T-helper 1 cell treated with Interleukin-12 subunit alpha and Interleukin-12 subunit beta and Interleukin-4 antibody, amounts not matched to agents 30 μg/mL and 1 μg/mL, for 36 hours (primary cell): Measurements from ENCODE around the gene DRD3.

Experiments
- H3K27ac Mint-ChIP-seq: one replicate; pipeline ENCODE4 v1.8.0; 2021; ENCODE audit warnings: mild to moderate bottlenecking, mixed read lengths
- H3K27me3 Mint-ChIP-seq: one replicate; pipeline ENCODE4 v1.8.0; 2021; ENCODE audit warnings: low read depth, mixed read lengths
- H3K36me3 Mint-ChIP-seq: one replicate; pipeline ENCODE4 v1.8.0; 2021; ENCODE audit warnings: low read depth, mixed read lengths
- H3K4me1 Mint-ChIP-seq: one replicate; pipeline ENCODE4 v1.8.0; 2021; ENCODE audit warnings: low read depth, mixed read lengths
- H3K4me3 Mint-ChIP-seq: one replicate; pipeline ENCODE4 v1.8.0; 2021; ENCODE audit warnings: mild to moderate bottlenecking, moderate library complexity, mixed read lengths
- H3K9me3 Mint-ChIP-seq: one replicate; pipeline ENCODE4 v1.8.0; 2021; ENCODE audit warnings: mixed read lengths

The DRD3 gene

DNA sequence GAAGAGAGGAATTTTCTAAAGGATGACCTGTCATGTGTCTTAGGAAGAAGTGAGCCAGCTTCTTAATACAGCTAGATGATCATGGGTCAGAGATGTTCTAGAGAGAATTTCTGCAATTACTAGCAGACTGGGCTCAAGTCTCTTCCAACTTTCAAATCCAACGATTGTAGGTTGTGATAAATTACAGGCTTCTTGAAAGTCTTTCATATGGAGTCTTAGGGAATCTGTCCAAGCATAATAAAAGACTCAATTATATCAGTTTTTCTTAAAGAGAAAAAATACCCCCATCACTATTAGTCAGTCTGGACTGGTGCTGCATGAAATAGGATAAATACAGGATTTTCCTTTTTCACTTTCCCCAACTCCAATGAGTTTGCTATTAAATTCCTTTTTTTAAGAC lies 59.1 kb downstream of the DRD3 start:
- H3K4me3 Mint-ChIP-seq = no peak overlapping the region
- H3K4me1 Mint-ChIP-seq = no peaks in the 10 kb centered on the region
- no peaks in the 10 kb centered on the region for H3K36me3 Mint-ChIP-seq
- no peaks in the 10 kb centered on the region for H3K27me3 Mint-ChIP-seq
- H3K9me3 Mint-ChIP-seq = no peaks in the 10 kb centered on the region
- no peak overlapping the region for H3K27ac Mint-ChIP-seq

DNA sequence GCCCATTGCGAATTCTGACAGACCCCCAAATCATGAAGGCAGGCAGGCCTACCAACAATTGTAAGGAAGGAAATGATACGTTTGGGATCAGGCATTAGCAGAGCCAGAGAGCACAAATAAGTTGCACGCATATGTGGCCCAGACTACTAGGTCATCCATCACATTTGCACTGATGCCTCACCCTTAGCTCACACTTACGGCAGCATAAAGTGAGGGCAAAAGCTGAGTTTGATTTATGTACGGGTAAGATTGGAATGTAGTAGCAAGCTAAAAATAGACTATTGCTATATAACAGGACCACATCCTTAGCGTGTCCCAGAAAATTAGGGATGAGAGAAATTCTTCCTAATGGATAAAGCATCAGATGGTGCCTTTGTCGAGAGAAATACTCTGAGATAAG lies 63.7 kb downstream of the DRD3 start:
- Mint-ChIP-seq H3K27me3 (peaks cover 13% of the 10 kb centered on the region), H3K9me3 (no peaks in the 10 kb centered on the region), H3K4me1 (no peaks in the 10 kb centered on the region), H3K4me3 (no peak overlapping the region), H3K27ac (no peak overlapping the region), H3K36me3 (no peaks in the 10 kb centered on the region)

DNA sequence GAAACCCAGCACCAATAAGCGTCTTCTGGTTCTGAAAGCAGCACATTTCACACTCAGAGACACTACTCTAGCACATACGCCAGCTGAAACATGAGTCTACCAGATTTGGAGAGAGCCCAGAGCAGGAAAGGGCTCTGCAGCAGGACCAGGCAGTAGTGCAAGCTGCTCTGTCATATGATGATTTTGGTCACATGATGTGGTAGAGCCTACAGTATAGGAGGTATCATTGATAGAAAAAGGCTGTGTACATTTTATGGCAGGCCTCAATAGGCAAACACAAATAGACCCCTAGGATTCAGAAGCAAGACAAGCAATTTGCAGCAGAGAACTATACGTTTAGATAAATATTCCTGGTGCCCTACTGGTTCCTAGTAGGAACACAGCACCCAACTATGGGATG lies 64.1 kb downstream of the DRD3 start:
- H3K27ac Mint-ChIP-seq = no peak overlapping the region
- no peaks in the 10 kb centered on the region for H3K9me3 Mint-ChIP-seq
- H3K36me3 Mint-ChIP-seq = no peaks in the 10 kb centered on the region
- H3K4me3 Mint-ChIP-seq = no peak overlapping the region
- H3K27me3 Mint-ChIP-seq = peaks cover 17% of the 10 kb centered on the region
- H3K4me1 Mint-ChIP-seq = no peaks in the 10 kb centered on the region

DNA sequence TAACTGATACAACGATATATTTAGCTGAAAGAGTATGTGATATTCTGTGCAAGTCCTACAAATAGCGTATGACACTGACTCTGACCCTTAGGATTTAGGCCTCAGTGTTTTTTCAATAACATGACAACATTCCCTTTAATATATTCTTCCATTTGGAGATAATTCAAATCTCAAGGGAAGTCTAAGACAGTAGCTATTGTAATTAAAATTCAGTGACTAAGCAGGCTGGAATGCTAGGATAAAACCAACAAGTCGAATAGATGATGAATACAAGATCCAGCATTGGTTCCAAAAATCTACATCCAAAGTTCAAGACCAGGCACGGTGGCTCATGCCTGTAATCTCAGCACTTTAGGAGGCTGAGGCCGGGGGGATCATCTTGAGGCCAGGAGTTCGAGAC lies 66.2 kb downstream of the DRD3 start:
- H3K27me3 Mint-ChIP-seq = peaks cover 22% of the 10 kb centered on the region
- H3K4me3 Mint-ChIP-seq = no peak overlapping the region
- H3K36me3 Mint-ChIP-seq = no peaks in the 10 kb centered on the region
- no peaks in the 10 kb centered on the region for H3K9me3 Mint-ChIP-seq
- H3K4me1 Mint-ChIP-seq = no peaks in the 10 kb centered on the region
- H3K27ac Mint-ChIP-seq = no peak overlapping the region

DNA sequence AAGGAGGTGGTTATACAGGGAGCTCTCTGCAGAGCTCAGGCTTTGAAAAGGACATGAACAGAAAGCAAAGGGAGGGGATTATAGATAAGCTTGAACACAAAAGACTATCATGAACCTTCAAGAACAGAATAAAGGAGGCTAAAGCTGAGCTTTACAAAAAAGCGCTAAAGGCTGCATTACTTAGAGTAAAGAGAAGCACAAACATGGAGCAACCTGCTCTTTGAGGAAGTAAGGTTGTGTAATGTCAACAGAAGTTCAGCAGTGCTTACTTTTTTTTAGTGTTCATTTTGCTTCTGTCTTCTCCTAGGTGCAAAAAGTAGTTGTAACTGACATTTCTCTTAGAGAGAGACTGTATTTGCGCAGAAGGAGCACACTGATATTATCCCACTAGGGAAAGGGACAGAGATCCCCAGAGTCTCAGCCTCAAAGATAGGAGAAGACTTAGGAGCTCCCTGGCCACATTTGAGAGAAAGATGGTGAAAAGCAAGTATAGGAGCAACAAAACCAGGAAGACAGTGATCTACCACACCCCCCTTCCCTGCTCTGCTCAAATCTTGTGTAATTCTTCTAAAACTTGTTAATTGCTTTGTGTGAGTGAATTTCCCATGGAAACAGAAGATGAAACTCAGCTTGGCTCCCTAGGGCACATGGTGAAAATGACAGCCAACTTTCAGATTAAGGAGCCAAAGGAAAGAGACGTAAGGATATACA lies 67.6 kb downstream of the DRD3 start:
- Mint-ChIP-seq H3K9me3 (no peaks in the 10 kb centered on the region), H3K27me3 (peaks cover 22% of the 10 kb centered on the region), H3K36me3 (no peaks in the 10 kb centered on the region), H3K4me3 (no peak overlapping the region), H3K27ac (no peak overlapping the region), H3K4me1 (no peaks in the 10 kb centered on the region)

DNA sequence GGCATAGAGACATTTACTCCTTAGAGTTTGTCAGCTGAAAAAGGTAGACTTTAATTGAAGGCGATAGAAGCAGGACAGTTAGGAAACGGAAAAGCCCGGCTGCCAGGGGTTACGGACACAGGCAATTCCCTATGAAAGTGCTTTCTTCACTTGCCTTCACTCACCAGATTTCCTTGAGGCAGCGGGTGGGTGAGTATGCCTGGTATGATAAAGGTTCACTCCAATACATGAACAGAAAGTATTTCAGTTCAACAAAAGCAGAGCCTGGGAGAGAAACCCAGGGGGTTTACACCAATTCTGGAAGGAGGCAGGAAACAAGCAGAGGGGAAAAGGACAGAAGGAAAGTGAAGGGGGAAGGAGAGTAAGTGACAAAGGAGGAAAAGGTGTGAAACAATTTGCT lies 68.4 kb downstream of the DRD3 start:
- Mint-ChIP-seq H3K4me3 (no peak overlapping the region), H3K36me3 (no peaks in the 10 kb centered on the region), H3K27me3 (peaks cover 22% of the 10 kb centered on the region), H3K9me3 (no peaks in the 10 kb centered on the region), H3K4me1 (no peaks in the 10 kb centered on the region), H3K27ac (no peak overlapping the region)

DNA sequence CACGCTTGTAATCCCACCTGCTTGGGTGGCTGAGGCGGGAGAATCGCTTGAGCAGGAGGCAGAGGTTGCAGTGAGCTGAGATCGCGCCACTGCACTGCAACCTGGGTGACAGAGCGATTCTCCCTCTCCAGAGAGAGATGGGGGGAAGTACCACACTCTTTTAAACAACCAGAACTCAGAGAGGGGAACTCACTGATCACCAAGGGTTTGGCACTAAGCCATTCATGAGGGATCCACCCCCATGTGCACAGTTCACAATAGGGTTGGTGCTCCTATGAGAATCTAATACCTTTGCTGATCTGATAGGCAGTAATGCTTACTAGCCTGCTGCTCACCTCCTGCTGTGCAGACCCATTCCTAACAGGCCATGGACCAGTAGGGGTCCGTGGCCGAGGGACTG lies 70.7 kb downstream of the DRD3 start:
- no peaks in the 10 kb centered on the region for H3K9me3 Mint-ChIP-seq
- no peaks in the 10 kb centered on the region for H3K36me3 Mint-ChIP-seq
- peaks cover 22% of the 10 kb centered on the region for H3K27me3 Mint-ChIP-seq
- H3K4me3 Mint-ChIP-seq = no peak overlapping the region
- no peak overlapping the region for H3K27ac Mint-ChIP-seq
- H3K4me1 Mint-ChIP-seq = no peaks in the 10 kb centered on the region

DNA sequence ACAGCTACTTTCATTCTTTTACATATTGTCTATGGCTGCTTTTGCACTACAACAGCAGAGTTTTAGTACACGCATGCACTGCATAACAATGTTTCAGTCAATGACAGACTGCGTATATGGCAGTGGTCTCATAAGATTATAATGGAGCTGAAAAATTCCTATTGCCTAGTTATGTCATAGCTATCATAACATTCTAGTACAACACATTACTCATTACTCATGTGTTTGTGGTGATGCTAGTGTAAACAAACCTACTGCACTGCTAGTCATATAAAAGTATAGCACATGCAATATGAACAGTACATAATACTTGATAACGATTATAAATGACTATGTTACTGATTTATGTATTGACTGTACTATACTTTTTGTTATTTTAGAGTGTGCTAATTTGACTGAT lies 74.4 kb downstream of the DRD3 start:
- H3K9me3 Mint-ChIP-seq = no peaks in the 10 kb centered on the region
- H3K27me3 Mint-ChIP-seq = peaks cover 16% of the 10 kb centered on the region
- H3K4me1 Mint-ChIP-seq = no peaks in the 10 kb centered on the region
- no peak overlapping the region for H3K4me3 Mint-ChIP-seq
- no peak overlapping the region for H3K27ac Mint-ChIP-seq
- H3K36me3 Mint-ChIP-seq = no peaks in the 10 kb centered on the region

DNA sequence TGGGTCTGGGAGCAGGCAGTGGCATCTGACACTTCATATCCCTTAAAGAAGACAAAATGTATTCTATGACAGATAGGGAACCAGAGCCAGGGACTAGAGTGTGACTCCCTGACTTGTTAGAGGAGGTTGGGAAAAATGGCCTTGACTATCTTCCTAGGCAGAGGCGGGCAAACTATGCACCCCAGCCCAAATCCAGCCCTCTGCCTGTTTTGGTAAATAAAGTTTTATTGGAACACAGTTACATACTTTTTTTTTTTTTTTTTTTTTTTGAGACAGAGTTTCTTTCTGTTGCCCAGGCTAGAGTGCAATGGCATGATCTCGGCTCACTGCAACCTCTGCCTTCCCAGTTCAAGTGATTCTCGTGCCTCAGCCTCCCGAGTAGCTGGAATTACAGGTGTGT lies 75.0 kb downstream of the DRD3 start:
- no peak overlapping the region for H3K27ac Mint-ChIP-seq
- no peaks in the 10 kb centered on the region for H3K4me1 Mint-ChIP-seq

DNA sequence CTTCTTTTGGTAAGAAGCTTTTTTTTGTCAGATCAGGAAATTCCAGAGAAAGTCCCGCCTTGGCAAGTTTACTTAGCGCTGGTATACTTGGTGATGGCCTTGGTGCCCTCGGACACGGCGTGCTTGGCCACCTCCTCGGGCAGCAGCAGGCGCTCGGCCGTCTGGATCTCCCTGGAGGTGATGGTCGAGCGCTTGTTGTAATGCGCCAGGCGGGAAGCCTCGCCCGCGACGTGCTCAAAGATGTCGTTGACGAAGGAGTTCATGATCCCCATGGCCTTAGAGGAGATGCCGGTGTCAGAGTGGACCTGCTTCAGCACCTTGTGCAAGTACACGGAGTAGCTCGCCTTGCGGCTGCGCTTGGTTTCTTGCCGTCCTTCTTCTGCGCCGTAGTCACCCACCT lies 75.7 kb downstream of the DRD3 start:
- Mint-ChIP-seq H3K27me3 (peaks cover 14% of the 10 kb centered on the region), H3K4me1 (no peaks in the 10 kb centered on the region), H3K27ac (no peak overlapping the region), H3K36me3 (no peaks in the 10 kb centered on the region), H3K9me3 (no peaks in the 10 kb centered on the region), H3K4me3 (no peak overlapping the region)

More for the DNA sequence above, 75.0 kb downstream of the DRD3 start:
- Mint-ChIP-seq H3K9me3 (no peaks in the 10 kb centered on the region), H3K4me3 (no peak overlapping the region), H3K36me3 (no peaks in the 10 kb centered on the region), H3K27me3 (peaks cover 14% of the 10 kb centered on the region)

DNA sequence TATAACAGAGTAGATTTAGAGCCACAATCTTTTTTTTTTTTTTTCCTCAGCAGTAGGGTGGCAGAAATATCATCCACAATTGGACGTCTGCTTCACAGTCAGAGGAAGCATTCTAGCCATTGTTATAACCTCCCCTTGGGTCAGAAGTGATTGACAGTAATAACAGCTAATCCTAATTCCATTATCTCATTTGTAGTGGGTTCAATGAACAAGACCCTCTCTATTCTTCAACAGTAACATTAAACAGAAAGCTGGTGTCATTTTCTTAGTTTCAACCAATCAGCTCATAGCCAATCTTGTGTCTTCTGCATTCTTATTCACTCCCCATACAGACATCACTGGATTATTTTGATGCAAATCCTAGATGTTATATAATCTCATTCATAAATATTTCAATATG lies 77.8 kb downstream of the DRD3 start:
- H3K4me1 Mint-ChIP-seq = no peaks in the 10 kb centered on the region
- no peak overlapping the region for H3K27ac Mint-ChIP-seq
- peaks cover 14% of the 10 kb centered on the region for H3K27me3 Mint-ChIP-seq
- no peak overlapping the region for H3K4me3 Mint-ChIP-seq
- H3K36me3 Mint-ChIP-seq = no peaks in the 10 kb centered on the region
- H3K9me3 Mint-ChIP-seq = no peaks in the 10 kb centered on the region

DNA sequence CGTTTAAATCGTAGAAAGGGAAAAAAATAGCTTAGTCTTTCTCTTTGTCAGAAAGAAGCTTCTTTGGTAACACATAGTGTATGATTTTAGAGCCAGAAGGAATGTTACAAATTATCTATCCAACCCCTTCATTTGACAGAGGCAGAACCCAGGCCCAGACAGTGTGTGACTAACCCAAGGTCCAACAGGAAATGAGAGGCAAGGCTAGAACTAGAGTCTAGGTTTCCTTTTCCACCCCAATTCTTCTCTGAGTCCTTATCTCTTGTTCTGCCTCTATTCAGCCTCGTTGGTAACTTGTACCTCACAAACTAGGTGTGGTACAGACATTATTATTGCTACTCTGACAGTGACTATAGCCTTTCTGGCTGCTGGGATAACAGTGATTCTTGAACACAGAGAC lies 83.1 kb downstream of the DRD3 start:
- H3K4me1 Mint-ChIP-seq = peaks cover 3% of the 10 kb centered on the region
- H3K27ac Mint-ChIP-seq = no peak overlapping the region
- no peak overlapping the region for H3K4me3 Mint-ChIP-seq
- H3K36me3 Mint-ChIP-seq = no peaks in the 10 kb centered on the region
- no peaks in the 10 kb centered on the region for H3K9me3 Mint-ChIP-seq
- H3K27me3 Mint-ChIP-seq = peaks cover 23% of the 10 kb centered on the region

DNA sequence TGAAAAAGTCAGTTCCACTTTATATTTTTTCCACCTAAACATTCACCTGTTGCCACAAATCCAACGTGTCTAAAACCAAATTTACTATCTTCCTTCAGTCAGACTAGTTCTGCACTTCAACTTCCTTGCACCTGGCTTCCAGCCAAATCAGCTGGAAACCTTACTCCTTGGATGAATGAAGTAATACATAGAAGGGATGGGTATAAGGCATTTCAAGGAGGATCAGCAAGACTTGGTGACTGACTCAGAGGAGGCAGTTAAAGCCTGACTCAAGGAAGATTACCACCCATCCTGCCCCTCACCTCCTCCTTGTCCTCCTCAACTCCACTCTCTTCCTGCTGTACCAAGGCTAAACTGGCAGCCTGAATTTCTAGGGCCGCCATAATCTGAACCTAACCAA lies 85.3 kb downstream of the DRD3 start:
- no peak overlapping the region for H3K27ac Mint-ChIP-seq

DNA sequence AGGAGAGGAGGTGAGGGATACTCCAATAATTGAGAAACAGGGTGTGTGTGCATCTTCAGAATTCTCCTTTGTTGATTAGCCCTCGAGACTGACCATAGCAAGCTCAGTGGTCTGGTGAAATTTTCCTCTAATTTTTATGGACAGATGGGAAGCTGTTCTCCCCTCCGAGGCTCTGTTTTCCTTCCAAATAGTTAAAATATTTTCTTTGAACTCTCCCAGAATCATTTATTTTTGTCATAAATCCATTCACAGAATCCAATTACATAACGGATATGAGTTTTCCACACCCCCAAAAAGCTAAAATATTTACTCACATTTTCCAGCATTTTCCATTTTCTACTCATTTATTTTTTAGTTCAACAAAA lies 85.9 kb downstream of the DRD3 start:
- Mint-ChIP-seq H3K27me3 (peaks cover 16% of the 10 kb centered on the region), H3K9me3 (no peaks in the 10 kb centered on the region), H3K27ac (no peak overlapping the region), H3K4me1 (peaks cover 3% of the 10 kb centered on the region), H3K4me3 (no peak overlapping the region), H3K36me3 (no peaks in the 10 kb centered on the region)

More for the DNA sequence above, 85.3 kb downstream of the DRD3 start:
- Mint-ChIP-seq H3K4me3 (no peak overlapping the region), H3K9me3 (no peaks in the 10 kb centered on the region), H3K36me3 (no peaks in the 10 kb centered on the region), H3K27me3 (peaks cover 16% of the 10 kb centered on the region), H3K4me1 (peaks cover 3% of the 10 kb centered on the region)

DNA sequence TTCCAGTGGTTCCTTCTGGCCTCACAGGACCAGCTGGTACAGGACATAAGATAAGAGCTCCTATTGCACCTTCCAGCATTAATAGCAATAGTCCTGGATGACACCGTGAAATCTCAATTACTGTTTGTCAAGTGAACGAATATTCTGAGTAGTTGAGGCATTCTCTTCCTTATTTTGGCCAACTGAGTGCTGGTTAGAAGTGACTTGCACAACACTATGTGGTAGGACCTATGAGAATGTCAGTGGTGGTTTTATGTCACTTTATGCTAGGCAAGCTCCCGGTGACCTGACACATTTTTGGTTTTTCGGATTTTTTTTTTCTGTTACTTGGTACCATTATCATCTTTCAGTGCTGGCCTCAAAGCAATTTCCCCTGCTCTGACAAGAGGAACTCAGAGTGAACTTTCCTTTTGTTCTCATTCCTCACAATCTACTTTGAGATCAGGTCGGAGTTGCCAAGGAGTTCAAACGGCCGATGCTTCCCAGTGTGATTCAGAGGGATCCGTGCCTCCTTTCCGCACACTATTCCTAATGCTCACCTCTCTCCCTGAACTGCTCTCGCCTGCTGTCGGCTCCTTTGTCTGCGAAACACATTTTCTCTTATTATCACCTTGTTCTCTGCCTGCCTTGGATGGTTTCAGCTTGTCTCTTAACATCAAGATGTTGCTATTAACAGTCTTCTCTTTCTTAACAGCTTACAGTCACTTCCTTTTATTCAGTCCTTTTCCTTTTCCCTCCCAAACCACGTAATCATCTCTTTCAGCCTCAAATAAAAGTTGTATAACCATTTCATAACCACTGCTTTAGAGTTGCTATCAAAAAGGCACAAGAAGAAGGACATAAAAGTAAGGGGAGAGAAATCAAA lies 86.5 kb downstream of the DRD3 start:
- Mint-ChIP-seq H3K4me1 (peaks cover 3% of the 10 kb centered on the region), H3K4me3 (no peak overlapping the region), H3K9me3 (no peaks in the 10 kb centered on the region), H3K27me3 (peaks cover 16% of the 10 kb centered on the region), H3K36me3 (peaks cover 6% of the 10 kb centered on the region), H3K27ac (no peak overlapping the region)
